Measurements from ENCODE around the gene UTP3.
"Not testable (repeated sequence)": the region's sequence is repeated elsewhere in the genome, so short reads cannot be mapped to it uniquely, and the experiment has no call there.

UTP3 gene

GRCh38 chr4:70688795-70689231 is 481 bp downstream of the UTP3 start:
- peak overlapping the region; percentile 92 for H3K4me3 ChIP-seq (ENCODE audit: low read depth, low read length)
- DNase-seq (ENCODE audit: low read depth, low spot score) = no peak
- TF ChIP-seq CTCF (IDR thresholded peaks at IDR 0.05; ENCODE audit: low read depth, low read length) = no peak
- in situ Hi-C loops (cut with HindIII; ENCODE audit: low sequenced_read_pairs) = no loop called here

DNA sequence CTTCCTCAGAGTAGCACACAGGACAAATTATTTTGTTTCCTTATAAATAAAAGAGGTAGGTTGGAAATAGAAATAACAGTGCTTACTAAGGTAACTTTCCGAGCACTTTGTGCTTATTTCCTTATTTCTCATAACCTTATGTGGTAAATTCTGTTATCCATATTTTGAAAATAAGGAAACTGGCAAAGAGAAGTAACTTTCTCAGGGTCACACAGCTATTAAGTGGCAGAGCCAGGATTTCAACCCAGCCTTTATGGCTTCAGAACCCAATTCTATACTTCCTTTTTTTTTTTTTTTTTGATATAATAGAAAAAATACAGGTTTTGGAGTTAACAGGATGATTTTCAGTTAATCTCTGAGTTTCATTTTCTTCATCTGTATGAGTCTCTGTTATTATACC is 3.3 kb downstream of the UTP3 start:
- in situ Hi-C loops (cut with HindIII; ENCODE audit: low sequenced_read_pairs) = no loop called here
- H3K4me3 ChIP-seq (ENCODE audit: low read depth, low read length) = no peak overlapping the region
- TF ChIP-seq CTCF (IDR thresholded peaks at IDR 0.05; ENCODE audit: low read depth, low read length) = no peak
- no peak for DNase-seq (ENCODE audit: low read depth, low spot score)

DNA sequence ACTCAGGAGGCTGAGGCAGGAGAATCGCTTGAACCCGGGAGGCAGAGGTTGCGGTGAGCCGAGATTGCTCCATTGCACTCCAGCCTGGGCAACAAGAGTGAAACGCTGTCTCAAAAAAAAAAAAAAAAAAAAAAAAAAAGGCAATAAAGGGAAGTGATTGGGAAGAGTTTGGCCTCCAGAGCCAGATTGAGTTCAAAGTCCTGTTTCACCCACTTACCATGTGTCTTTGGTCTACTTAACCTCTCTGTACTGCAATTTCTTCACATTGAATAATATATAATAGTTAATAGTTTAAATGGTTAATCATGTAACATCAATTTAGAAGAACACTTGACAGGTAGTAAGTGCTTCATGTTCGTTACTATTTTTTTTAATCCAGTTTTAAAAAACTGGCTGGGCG is 6.3 kb downstream of the UTP3 start:
- DNase-seq (ENCODE audit: low read depth, low spot score); H3K4me3 ChIP-seq (ENCODE audit: low read depth, low read length); in situ Hi-C loops (cut with HindIII; ENCODE audit: low sequenced_read_pairs): not testable (repeated sequence)

DNA sequence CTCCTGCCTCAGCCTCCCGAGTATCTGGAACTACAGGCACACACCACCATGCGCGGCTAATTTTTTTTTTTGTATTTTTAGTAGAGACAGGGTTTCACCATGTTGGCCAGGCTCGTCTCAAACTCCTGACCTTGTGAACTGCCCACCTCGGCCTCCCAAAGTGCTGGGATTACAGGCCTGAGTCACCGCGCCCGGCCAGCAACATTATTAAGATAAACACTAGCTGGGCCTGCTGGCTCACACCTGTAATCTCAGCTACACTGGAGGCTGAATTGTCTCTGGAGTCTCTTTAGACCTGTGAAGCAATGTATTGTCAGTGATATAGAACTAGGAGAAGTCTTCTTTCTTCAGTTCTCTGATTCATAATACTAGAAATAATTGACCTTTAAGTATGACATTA is 10.1 kb downstream of the UTP3 start:
- in situ Hi-C loops (cut with HindIII; ENCODE audit: low sequenced_read_pairs); H3K4me3 ChIP-seq (ENCODE audit: low read depth, low read length); DNase-seq (ENCODE audit: low read depth, low spot score): not testable (repeated sequence)

DNA sequence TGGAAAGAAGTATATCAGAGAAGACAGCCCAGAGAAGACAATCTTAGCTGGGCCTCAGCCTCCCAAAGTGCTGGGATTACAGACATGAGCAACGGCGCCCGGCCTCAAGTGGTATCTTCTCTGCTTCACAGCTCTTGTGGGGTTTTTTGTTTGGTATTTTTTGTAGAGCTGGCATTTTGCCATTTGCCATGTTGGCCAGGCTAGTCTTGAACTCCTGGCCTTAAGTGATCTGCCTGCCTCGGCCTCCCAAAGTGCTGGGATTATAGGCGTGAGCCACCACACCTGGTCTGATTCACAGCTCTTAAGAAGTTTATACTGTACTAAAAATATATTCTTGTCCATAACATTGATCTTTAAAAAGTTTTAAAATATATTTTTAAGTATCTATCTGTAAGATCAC is 12.4 kb downstream of the UTP3 start:
- DNase-seq (ENCODE audit: low read depth, low spot score) = no peak
- no peak for TF ChIP-seq CTCF (IDR thresholded peaks at IDR 0.05; ENCODE audit: low read depth, low read length)
- no peak overlapping the region for H3K4me3 ChIP-seq (ENCODE audit: low read depth, low read length)
- in situ Hi-C loops (cut with HindIII; ENCODE audit: low sequenced_read_pairs) = no loop called here

- in situ Hi-C loops (cut with HindIII; ENCODE audit: low sequenced_read_pairs) = no loop called here
- TF ChIP-seq CTCF (IDR thresholded peaks at IDR 0.05; ENCODE audit: low read depth, low read length) = no peak
- DNase-seq (ENCODE audit: low read depth, low spot score) = no peak
- H3K4me3 ChIP-seq (ENCODE audit: low read depth, low read length) = no peak overlapping the region
These were observed 12.9 kb downstream of the UTP3 start for GRCh38 chr4:70701271-70701670.

- in situ Hi-C loops (cut with HindIII; ENCODE audit: low sequenced_read_pairs); DNase-seq (ENCODE audit: low read depth, low spot score); H3K4me3 ChIP-seq (ENCODE audit: low read depth, low read length): not testable (repeated sequence)
These were observed 14.3 kb downstream of the UTP3 start for GRCh38 chr4:70702592-70702991.

DNA sequence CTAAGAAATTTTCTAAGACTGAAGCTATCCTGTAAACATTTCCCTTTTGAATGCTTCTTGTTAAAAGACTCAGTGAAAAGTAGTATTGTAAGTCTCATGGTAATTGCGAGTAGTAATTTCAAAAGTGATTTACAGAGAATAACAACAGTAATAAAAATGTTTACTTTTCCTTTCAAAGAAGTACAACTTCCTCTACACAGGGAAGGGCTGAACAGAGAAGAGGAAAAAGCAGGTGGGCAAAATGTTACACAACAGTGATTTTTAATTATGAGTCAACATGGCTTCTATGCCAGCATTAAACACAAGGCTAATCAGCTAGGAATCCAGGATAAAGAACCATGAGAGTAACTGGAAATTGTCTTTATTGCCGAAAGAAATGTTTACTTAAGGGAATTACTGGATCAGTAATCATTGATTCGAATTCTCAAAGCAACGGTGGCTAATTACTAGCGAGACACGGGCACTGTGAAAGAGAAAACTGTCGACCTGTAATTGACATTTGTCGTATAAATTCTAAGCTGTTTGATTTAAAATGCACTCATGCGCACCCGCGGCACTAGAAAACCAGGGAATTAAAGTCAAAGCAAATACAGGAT is 15.4 kb downstream of the UTP3 start:
- TF ChIP-seq CTCF (IDR thresholded peaks at IDR 0.05; ENCODE audit: low read depth, low read length) = no peak
- peak overlapping the region; percentile 64 for H3K4me3 ChIP-seq (ENCODE audit: low read depth, low read length)
- in situ Hi-C loops (cut with HindIII; ENCODE audit: low sequenced_read_pairs) = no loop called here
- DNase-seq (ENCODE audit: low read depth, low spot score) = peak; percentile 54
